CD14-positive monocyte (primary cell): ENCODE measurements around the gene EXT2. TPM values are rescaled to one million over a fixed set of nuclear protein-coding genes. Genes with fewer than 3 reads are reported as not detected.

Experiments used
- DNase-seq, 3 donors: peaks; one replicate each; pipeline ENCODE4 v3.0.0-alpha.2; 2011 to 2022
- H2AFZ ChIP-seq: 2 replicates; pipeline ENCODE4 v1.6.0; 2012; ENCODE audit warnings: mild to moderate bottlenecking, low read depth, low read length, inconsistent platforms; ENCODE audit not compliant: insufficient read depth, poor library complexity, severe bottlenecking
- H3K27ac ChIP-seq, 2 donors: 1 replicate in 1 of 2; 2 replicates in 1 of 2; pipeline ENCODE4 v1.5.1; 2012 to 2013; ENCODE audit warnings: low read length in 2 of 2, control low read depth in 1 of 2, inconsistent platforms in 1 of 2, low read depth in 1 of 2, mild to moderate bottlenecking in 1 of 2
- H3K27me3 ChIP-seq, 2 donors: one replicate each; pipeline versions ENCODE4 v1.6.0 to v1.6.1; 2011 to 2013; ENCODE audit warnings: low read length in 2 of 2; ENCODE audit not compliant: control insufficient read depth in 2 of 2, insufficient read depth in 2 of 2
- H3K36me3 ChIP-seq, 2 donors: replicated peaks in 1 of 2; 1 replicate in 1 of 2; 2 replicates in 1 of 2; pipeline versions ENCODE4 v1.5.1 to v1.6.1; 2012 to 2013; ENCODE audit warnings: low read length in 2 of 2, control low read depth in 1 of 2, inconsistent platforms in 1 of 2, mild to moderate bottlenecking in 1 of 2; ENCODE audit not compliant: insufficient read depth in 2 of 2, control insufficient read depth in 1 of 2
- H3K4me1 ChIP-seq, 2 donors: 1 replicate in 1 of 2; 2 replicates in 1 of 2; pipeline versions ENCODE4 v1.5.1 to v1.6.1; 2012 to 2013; ENCODE audit warnings: low read length in 2 of 2, control low read depth in 1 of 2, inconsistent platforms in 1 of 2, mild to moderate bottlenecking in 1 of 2, moderate library complexity in 1 of 2; ENCODE audit not compliant: insufficient read depth in 2 of 2, control insufficient read depth in 1 of 2
- H3K4me2 ChIP-seq: replicated peaks from 2 replicates; pipeline ENCODE3; 2012; ENCODE audit warnings: low read length, moderate library complexity, mild to moderate bottlenecking; ENCODE audit not compliant: poor library complexity, severe bottlenecking; ENCODE audit errors: extremely low read depth
- H3K4me3 ChIP-seq, 3 experiments: fragments of 200-600 bp in 1 of 3; sonication (generic) in 1 of 3; replicated peaks in 1 of 3; 1 replicate in 2 of 3; 2 replicates in 1 of 3; pipeline ENCODE4 v1.5.1; 2011 to 2013; ENCODE audit warnings: low read length in 3 of 3, mild to moderate bottlenecking in 3 of 3, control low read depth in 2 of 3, low read depth in 2 of 3, inconsistent platforms in 1 of 3, moderate library complexity in 1 of 3
- H3K79me2 ChIP-seq: 2 replicates; pipeline ENCODE4 v1.6.0; 2012; ENCODE audit warnings: mild to moderate bottlenecking, control low read depth, inconsistent platforms, low read length, moderate library complexity; ENCODE audit not compliant: insufficient read depth
- H3K9ac ChIP-seq: 2 replicates; pipeline ENCODE4 v1.6.0; 2017; ENCODE audit warnings: low read length, mild to moderate bottlenecking; ENCODE audit not compliant: insufficient read depth, poor library complexity, severe bottlenecking
- H3K9me3 ChIP-seq, 2 donors: replicated peaks in 1 of 2; 1 replicate in 1 of 2; 2 replicates in 1 of 2; pipeline versions ENCODE4 v1.5.1 to v1.6.1; 2012 to 2013; ENCODE audit warnings: low read length in 2 of 2, control low read depth in 1 of 2; ENCODE audit not compliant: control insufficient read depth in 1 of 2, insufficient read depth in 1 of 2
- H4K20me1 ChIP-seq: 2 replicates; pipeline ENCODE4 v1.6.0; 2012; ENCODE audit warnings: mild to moderate bottlenecking, low read length, control low read depth, moderate library complexity; ENCODE audit not compliant: insufficient read depth
- H3K27ac Mint-ChIP-seq, 7 donors: one replicate each; pipeline ENCODE4 v1.8.0; 2020; ENCODE audit warnings: mild to moderate bottlenecking in 7 of 7, mixed read lengths in 7 of 7, moderate library complexity in 6 of 7, inconsistent platforms in 2 of 7
- H3K27me3 Mint-ChIP-seq, 3 donors: one replicate each; pipeline ENCODE4 v1.8.0; 2021 to 2022; ENCODE audit warnings: low read depth in 3 of 3, mild to moderate bottlenecking in 3 of 3, mixed read lengths in 3 of 3, moderate library complexity in 3 of 3, inconsistent platforms in 1 of 3
- H3K36me3 Mint-ChIP-seq, 2 donors: one replicate each; pipeline ENCODE4 v1.8.0; 2020; ENCODE audit warnings: mixed read lengths in 2 of 2, inconsistent platforms in 1 of 2, mild to moderate bottlenecking in 1 of 2
- H3K4me1 Mint-ChIP-seq: one replicate; pipeline ENCODE4 v1.8.0; 2020; ENCODE audit warnings: mild to moderate bottlenecking, mixed read lengths
- H3K4me3 Mint-ChIP-seq, 2 donors: one replicate each; pipeline ENCODE4 v1.8.0; 2020; ENCODE audit warnings: mild to moderate bottlenecking in 2 of 2, mixed read lengths in 2 of 2, moderate library complexity in 1 of 2
- H3K9me3 Mint-ChIP-seq, 7 donors: one replicate each; pipeline ENCODE4 v1.8.0; 2020 to 2022; ENCODE audit warnings: mixed read lengths in 7 of 7, mild to moderate bottlenecking in 6 of 7, moderate library complexity in 6 of 7, inconsistent platforms in 2 of 7
- CTCF ChIP-seq: fragments of 200-600 bp; IDR thresholded peaks from one replicate; pipeline ENCODE4 v1.8.0; 2022; ENCODE audit warnings: antibody characterized with exemption, mild to moderate bottlenecking
- WGBS: methylation state at CpG from one replicate; pipeline ENCODE4 v1.1.5; 2013; ENCODE audit warnings: missing lambda C conversion rate; ENCODE audit not compliant: insufficient coverage; 5-methylcytosine and 5-hydroxymethylcytosine counted together
- intact Hi-C, 2 donors: fragments of 100-400 bp; cut with micrococcal nuclease; formaldehyde crosslinking; loops; one replicate each; pipeline versions ENCODE4 v1.15.0 to v1.15.1; 2023
- polyA plus RNA-seq, 3 donors: library from polyadenylated mRNA; depleted of rRNA in 1 of 3; unstranded in 2 of 3; stranded (reverse) in 1 of 3; fragments of 300-500 nt in 2 of 3; fragments of >200 nt in 1 of 3; fragmentation: Illumina TruSeq in 2 of 3; gene quantifications; 1 replicate in 2 of 3; 2 replicates in 1 of 3; pipeline ENCODE4 v1.2.3, GENCODE V29; 2012 to 2021

The EXT2 gene
- polyA plus RNA-seq, 3 donors = 17.2 to 41.1 (median 34.2) TPM

- peaks cover 52 to 58% of the 10 kb centered on the region in 2 donors for H3K36me3 Mint-ChIP-seq
- H3K27ac Mint-ChIP-seq = no peak overlapping the region
- Histone ChIP-seq H3K27me3 (no peaks in the 10 kb centered on the region), H3K9ac (no peak overlapping the region), H3K36me3 (peaks cover 28 to 63% of the 10 kb centered on the region in 2 donors), H4K20me1 (no peaks in the 10 kb centered on the region), H3K79me2 (no peaks in the 10 kb centered on the region), H3K4me3 (no peak overlapping the region), H3K9me3 (no peaks in the 10 kb centered on the region), H3K4me2 (no peak overlapping the region), H3K4me1 (peaks cover 4 to 8% of the 10 kb centered on the region in 2 donors), H3K27ac (no peak overlapping the region), H2AFZ (no peak overlapping the region)
- H3K9me3 Mint-ChIP-seq = no peaks in the 10 kb centered on the region
- H3K4me3 Mint-ChIP-seq = no peak overlapping the region
- no peaks in the 10 kb centered on the region for H3K27me3 Mint-ChIP-seq
- WGBS = 100% methylated on average over 1 of the region's 5 CpGs
- no peak for TF ChIP-seq CTCF
- intact Hi-C loops = no loop called here
- DNase-seq = no peak
- H3K4me1 Mint-ChIP-seq = peaks cover 18% of the 10 kb centered on the region
Measured at GRCh38 chr11:44120169-44120568, 24.7 kb downstream of the EXT2 start.

DNA sequence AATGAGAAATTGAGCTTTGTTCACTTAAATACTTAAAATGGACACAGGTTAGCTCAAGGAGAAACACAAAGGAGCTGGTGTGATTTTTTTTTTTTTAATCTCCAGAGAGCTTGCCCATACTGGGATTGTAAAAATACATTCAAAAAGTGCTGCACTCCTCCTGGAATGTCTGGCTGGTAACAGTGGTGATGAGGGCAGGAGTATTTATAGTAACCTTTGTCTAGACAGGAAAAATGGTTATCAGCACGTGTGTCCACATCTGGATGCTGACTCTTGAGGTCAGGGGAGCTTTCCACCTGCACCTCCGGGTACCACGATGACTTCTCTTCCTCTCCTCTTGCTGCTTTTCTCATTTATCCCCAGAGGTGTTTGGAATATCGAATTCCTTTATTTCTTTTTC is 30.1 kb downstream of the EXT2 start:
- no CpG with 5 or more reads among the region's 4 CpGs for WGBS
- no peaks in the 10 kb centered on the region for H4K20me1 ChIP-seq
- intact Hi-C loops = no loop called here
- H3K4me1 ChIP-seq = no peaks in the 10 kb centered on the region
- Mint-ChIP-seq H3K27me3 (peaks cover 0 to 2% (median 0%) of the 10 kb centered on the region in 3 donors), H3K9me3 (no peaks in the 10 kb centered on the region), H3K36me3 (peaks cover 76 to 77% of the 10 kb centered on the region in 2 donors), H3K27ac (peak overlapping the region in 1 of 7 donors; percentile 19), H3K4me3 (no peak overlapping the region), H3K4me1 (peaks cover 9% of the 10 kb centered on the region)
- TF ChIP-seq CTCF = no peak
- H3K9me3 ChIP-seq = no peaks in the 10 kb centered on the region
- no peak overlapping the region for H2AFZ ChIP-seq
- H3K4me3 ChIP-seq = no peak overlapping the region
- H3K27ac ChIP-seq = no peak overlapping the region
- no peak for DNase-seq
- H3K4me2 ChIP-seq = no peak overlapping the region
- no peaks in the 10 kb centered on the region for H3K27me3 ChIP-seq
- H3K79me2 ChIP-seq = no peaks in the 10 kb centered on the region
- H3K36me3 ChIP-seq = peaks cover 50 to 76% of the 10 kb centered on the region in 2 donors
- no peak overlapping the region for H3K9ac ChIP-seq
